IPS-20b (cell line): ENCODE data around the gene DPP7.
A peak's percentile ranks its signal among the peaks of the same experiment; 100 is the strongest.
"Not testable (repeated sequence)": the region's sequence is repeated elsewhere in the genome, so short reads cannot be mapped to it uniquely, and the experiment has no call there.

Source experiments
- H3K27ac ChIP-seq: one replicate; pipeline ENCODE4 v1.5.1; 2013; ENCODE audit warnings: low read length
- H3K27me3 ChIP-seq: 2 replicates; pipeline ENCODE4 v1.6.1; 2013; ENCODE audit warnings: mild to moderate bottlenecking, low read length, inconsistent platforms; ENCODE audit not compliant: insufficient read depth
- H3K36me3 ChIP-seq: 2 replicates; pipeline ENCODE4 v1.6.1; 2013; ENCODE audit warnings: low read depth, mild to moderate bottlenecking, inconsistent platforms, low read length, moderate library complexity; ENCODE audit not compliant: insufficient read depth
- H3K4me1 ChIP-seq: 2 replicates; pipeline ENCODE4 v1.6.1; 2013; ENCODE audit warnings: mild to moderate bottlenecking, control low read depth, inconsistent platforms, low read length, moderate library complexity; ENCODE audit not compliant: insufficient read depth
- H3K4me3 ChIP-seq: 2 replicates; pipeline ENCODE4 v1.5.1; 2013; ENCODE audit warnings: mild to moderate bottlenecking, low read length, inconsistent platforms
- H3K9ac ChIP-seq: 2 replicates; pipeline ENCODE4 v1.6.1; 2013; ENCODE audit warnings: low read depth, mild to moderate bottlenecking, inconsistent platforms, low read length, moderate library complexity
- H3K9me3 ChIP-seq: 2 replicates; pipeline ENCODE4 v1.6.1; 2013; ENCODE audit warnings: mild to moderate bottlenecking, low read depth, low read length, inconsistent platforms; ENCODE audit not compliant: insufficient read depth

The DPP7 gene

GRCh38 chr9:137068539-137069507 lies 45.7 kb downstream of the DPP7 start:
- H3K9me3 ChIP-seq = no peaks in the 10 kb centered on the region
- H3K4me3 ChIP-seq = peak overlapping the region; percentile 64
- peaks cover 4% of the 10 kb centered on the region for H3K4me1 ChIP-seq
- no peaks in the 10 kb centered on the region for H3K36me3 ChIP-seq
- peaks cover 21% of the 10 kb centered on the region for H3K27me3 ChIP-seq
- H3K27ac ChIP-seq = no peak overlapping the region
- H3K9ac ChIP-seq = no peak overlapping the region

- H3K27ac ChIP-seq = no peak overlapping the region
- H3K9ac ChIP-seq = no peak overlapping the region
- peaks cover 4% of the 10 kb centered on the region for H3K4me1 ChIP-seq
- no peaks in the 10 kb centered on the region for H3K36me3 ChIP-seq
- H3K9me3 ChIP-seq = no peaks in the 10 kb centered on the region
- peaks cover 18% of the 10 kb centered on the region for H3K27me3 ChIP-seq
- no peak overlapping the region for H3K4me3 ChIP-seq
Measured at GRCh38 chr9:137067860-137068538, 46.5 kb downstream of the DPP7 start.

- peaks cover 13% of the 10 kb centered on the region for H3K27me3 ChIP-seq
- no peak overlapping the region for H3K27ac ChIP-seq
- no peaks in the 10 kb centered on the region for H3K9me3 ChIP-seq
- H3K4me1 ChIP-seq = peaks cover 4% of the 10 kb centered on the region
- no peak overlapping the region for H3K9ac ChIP-seq
- no peaks in the 10 kb centered on the region for H3K36me3 ChIP-seq
- H3K4me3 ChIP-seq = no peak overlapping the region
Measured at GRCh38 chr9:137066096-137066861, 48.3 kb downstream of the DPP7 start.

GRCh38 chr9:137065336-137065967 lies 49.1 kb downstream of the DPP7 start:
- H3K27me3 ChIP-seq = peaks cover 9% of the 10 kb centered on the region
- H3K36me3 ChIP-seq = no peaks in the 10 kb centered on the region
- no peak overlapping the region for H3K9ac ChIP-seq
- H3K27ac ChIP-seq = no peak overlapping the region
- no peak overlapping the region for H3K4me3 ChIP-seq
- no peaks in the 10 kb centered on the region; the same call in 1 of the 2 replicates for H3K4me1 ChIP-seq
- H3K9me3 ChIP-seq = no peaks in the 10 kb centered on the region

- Histone ChIP-seq H3K4me1 (no peaks in the 10 kb centered on the region; the same call in 1 of the 2 replicates), H3K9me3 (no peaks in the 10 kb centered on the region), H3K4me3 (no peak overlapping the region), H3K9ac (no peak overlapping the region), H3K27ac (no peak overlapping the region), H3K27me3 (peaks cover 9% of the 10 kb centered on the region), H3K36me3 (no peaks in the 10 kb centered on the region)
Measured at GRCh38 chr9:137064880-137065164, 49.7 kb downstream of the DPP7 start.

- H3K27me3 ChIP-seq = peaks cover 4% of the 10 kb centered on the region
- H3K27ac ChIP-seq = no peak overlapping the region
Measured at GRCh38 chr9:137064027-137064879, 50.3 kb downstream of the DPP7 start.

GRCh38 chr9:137063311-137064026 lies 51.1 kb downstream of the DPP7 start:
- Histone ChIP-seq H3K36me3 (no peaks in the 10 kb centered on the region), H3K27ac (no peak overlapping the region), H3K9ac (no peak overlapping the region), H3K4me1 (no peaks in the 10 kb centered on the region), H3K27me3 (peaks cover 3% of the 10 kb centered on the region; the same call in 1 of the 2 replicates), H3K4me3 (no peak overlapping the region), H3K9me3 (no peaks in the 10 kb centered on the region)

More at GRCh38 chr9:137064027-137064879, 50.3 kb downstream of the DPP7 start:
- Histone ChIP-seq H3K9me3 (no peaks in the 10 kb centered on the region), H3K36me3 (no peaks in the 10 kb centered on the region), H3K4me1 (no peaks in the 10 kb centered on the region; the same call in 1 of the 2 replicates), H3K4me3 (no peak overlapping the region), H3K9ac (no peak overlapping the region)

- not testable (repeated sequence) for H3K27ac ChIP-seq, H3K9ac ChIP-seq, H3K36me3 ChIP-seq, H3K27me3 ChIP-seq, H3K9me3 ChIP-seq, H3K4me1 ChIP-seq, H3K4me3 ChIP-seq
Measured at GRCh38 chr9:137062798-137063197, 51.7 kb downstream of the DPP7 start.

GRCh38 chr9:137062384-137062783 lies 52.1 kb downstream of the DPP7 start:
- Histone ChIP-seq H3K27ac (no peak overlapping the region), H3K4me3 (no peak overlapping the region), H3K27me3 (peaks cover 7% of the 10 kb centered on the region; the same call in 1 of the 2 replicates), H3K36me3 (no peaks in the 10 kb centered on the region), H3K4me1 (no peaks in the 10 kb centered on the region), H3K9ac (no peak overlapping the region), H3K9me3 (no peaks in the 10 kb centered on the region)
